ENCODE data around the gene RAPGEF5.

The RAPGEF5 gene

GRCh38 chr7:22216832-22217475 lies 140.0 kb downstream of the RAPGEF5 start:
- DNase-seq (ENCODE audit: low read depth) = no peak

DNA sequence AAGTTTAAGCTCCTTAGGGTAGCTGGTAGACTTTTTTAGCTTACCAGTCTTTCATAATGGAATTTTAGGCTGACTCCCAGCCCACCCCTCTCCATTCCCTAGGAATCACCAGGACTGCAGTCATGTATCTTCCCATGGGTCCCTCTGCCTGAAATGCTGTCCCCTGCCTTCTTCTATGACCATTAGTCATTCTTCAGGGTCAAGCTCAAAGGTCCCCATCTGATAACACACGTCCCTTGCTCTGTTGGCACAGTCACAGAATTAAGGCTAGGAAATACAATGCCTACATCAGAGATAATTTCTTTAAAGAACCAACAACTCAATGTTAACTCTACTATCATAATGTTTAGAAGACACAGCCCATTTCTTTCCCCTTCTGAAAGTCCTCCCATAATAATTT lies 140.6 kb downstream of the RAPGEF5 start:
- DNase-seq (ENCODE audit: low read depth) = no peak

GRCh38 chr7:22214000-22214399 lies 143.0 kb downstream of the RAPGEF5 start:
- DNase-seq (ENCODE audit: low read depth) = no peak

DNA sequence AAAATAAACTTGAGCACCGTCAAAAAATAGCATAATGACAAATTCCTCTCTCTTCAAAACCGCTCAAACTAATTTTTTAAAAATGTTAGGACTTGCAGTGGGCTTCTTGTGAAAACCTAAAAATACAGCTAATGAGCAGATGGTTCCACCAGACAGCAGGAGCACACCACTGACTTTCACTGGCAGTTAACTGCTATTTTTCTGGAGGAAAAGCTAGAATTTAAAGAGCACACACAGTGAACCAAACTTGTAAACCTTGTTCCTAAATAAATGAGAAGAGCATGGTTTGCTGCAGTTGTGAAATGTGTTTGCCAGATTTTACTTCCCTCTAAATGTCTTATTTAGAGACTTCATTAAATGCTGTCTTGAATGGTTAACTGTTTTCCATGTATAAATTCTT lies 143.9 kb downstream of the RAPGEF5 start:
- no peak for DNase-seq (ENCODE audit: low read depth)

DNA sequence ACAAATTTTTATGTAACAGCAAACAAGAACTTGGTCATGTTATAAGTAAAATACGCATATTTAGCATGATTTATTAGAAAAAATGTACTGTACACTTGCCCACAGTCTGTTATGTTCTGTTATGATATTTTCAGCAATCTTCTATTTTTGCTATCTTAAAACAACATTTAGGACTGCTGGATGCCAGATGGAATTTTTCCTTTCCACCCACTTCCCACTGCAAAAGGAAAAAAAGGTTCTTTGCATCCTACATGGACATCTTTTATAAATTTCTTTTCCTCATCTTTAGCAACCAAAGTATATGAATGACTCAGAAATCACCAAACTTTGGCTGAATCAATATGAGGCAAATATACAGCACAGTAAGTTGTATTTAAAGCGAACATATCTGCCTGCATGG lies 146.0 kb downstream of the RAPGEF5 start:
- no peak for DNase-seq (ENCODE audit: low read depth)

- DNase-seq (ENCODE audit: low read depth) = no peak
Observed at GRCh38 chr7:22210355-22210754, 146.6 kb downstream of the RAPGEF5 start.

DNA sequence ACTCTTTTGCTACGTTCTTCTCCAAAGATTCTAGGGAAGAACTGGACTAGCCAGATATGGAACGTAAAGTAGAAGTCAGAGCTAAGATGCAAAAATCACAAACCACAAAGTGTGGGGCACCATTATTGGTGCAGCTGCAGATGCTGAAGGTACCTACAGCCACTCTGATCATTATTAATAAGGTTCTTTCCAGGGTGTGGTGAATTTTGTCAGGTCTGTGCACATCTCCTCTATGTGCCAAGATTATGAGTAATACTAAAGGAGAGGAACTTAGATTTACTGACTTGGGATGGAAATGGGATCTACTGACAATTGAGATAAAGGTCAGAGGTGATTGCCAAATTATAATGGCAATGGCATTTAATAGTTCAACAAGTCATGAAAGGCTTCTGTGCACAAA lies 148.2 kb downstream of the RAPGEF5 start:
- DNase-seq (ENCODE audit: low read depth) = no peak

DNA sequence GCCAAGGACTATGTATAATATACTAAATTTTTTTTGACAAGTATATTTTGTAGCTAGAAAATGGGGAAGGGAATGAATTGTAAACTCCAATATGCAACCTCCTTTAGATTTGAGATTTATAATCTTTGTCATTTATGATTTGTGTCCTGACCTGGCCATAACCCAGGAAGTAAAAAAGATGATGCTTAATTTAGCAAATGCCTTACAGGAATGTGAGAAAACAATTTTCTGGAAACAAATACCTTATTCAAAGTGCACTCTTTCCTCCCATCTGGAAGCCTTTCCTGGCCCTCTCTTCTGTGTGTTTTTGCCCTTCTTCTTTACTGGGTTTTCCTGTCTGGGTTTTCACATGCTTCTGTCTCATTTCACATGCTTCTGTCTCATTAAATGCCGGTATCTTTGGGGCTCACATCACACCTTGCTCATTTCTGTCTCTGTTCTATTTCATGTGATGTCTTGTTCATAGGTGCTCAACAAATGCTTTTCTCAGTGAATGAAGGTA lies 149.2 kb downstream of the RAPGEF5 start:
- no peak for DNase-seq (ENCODE audit: low read depth)

- no peak for DNase-seq (ENCODE audit: low read depth)
Observed at GRCh38 chr7:22205631-22206030, 151.3 kb downstream of the RAPGEF5 start.

DNA sequence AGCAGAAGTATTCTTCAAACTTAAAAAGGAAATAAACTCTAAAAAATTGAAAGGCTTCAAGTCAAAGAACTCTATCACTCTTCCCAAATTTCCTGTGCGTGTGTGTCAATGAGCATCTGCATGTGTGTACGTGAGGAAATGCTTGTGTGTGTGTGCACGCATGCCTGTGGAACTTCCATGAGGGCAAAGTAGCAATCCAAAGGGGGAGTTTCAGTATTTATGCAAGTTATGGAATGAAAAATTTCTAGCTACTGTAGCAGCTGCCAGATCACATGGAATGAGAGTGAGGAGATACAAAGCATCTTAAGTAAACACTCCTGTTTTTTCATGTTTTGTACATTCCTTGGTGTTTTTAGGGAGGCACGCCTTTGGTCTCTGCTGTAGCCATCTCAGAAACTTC lies 152.6 kb downstream of the RAPGEF5 start:
- no peak for DNase-seq (ENCODE audit: low read depth)

DNA sequence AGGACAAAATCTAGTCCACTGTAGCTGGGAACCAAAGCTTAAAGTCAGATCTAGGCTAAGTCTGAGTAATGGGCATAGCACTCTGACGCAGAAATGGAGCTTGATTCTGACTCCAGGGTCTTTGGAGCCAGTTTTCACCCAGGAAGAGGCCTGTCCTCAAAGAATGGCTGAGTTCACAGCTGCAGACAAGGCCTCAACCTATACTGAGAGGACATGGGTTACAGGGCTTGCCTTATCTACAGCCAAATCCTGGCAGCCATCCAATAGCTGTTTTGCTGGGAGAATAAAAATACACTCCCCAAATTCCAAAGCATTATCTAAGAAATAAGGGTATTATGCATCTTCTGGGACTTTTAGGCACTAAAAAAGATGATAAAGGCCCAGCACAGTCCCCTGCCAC lies 154.8 kb downstream of the RAPGEF5 start:
- DNase-seq (ENCODE audit: low read depth) = no peak

DNA sequence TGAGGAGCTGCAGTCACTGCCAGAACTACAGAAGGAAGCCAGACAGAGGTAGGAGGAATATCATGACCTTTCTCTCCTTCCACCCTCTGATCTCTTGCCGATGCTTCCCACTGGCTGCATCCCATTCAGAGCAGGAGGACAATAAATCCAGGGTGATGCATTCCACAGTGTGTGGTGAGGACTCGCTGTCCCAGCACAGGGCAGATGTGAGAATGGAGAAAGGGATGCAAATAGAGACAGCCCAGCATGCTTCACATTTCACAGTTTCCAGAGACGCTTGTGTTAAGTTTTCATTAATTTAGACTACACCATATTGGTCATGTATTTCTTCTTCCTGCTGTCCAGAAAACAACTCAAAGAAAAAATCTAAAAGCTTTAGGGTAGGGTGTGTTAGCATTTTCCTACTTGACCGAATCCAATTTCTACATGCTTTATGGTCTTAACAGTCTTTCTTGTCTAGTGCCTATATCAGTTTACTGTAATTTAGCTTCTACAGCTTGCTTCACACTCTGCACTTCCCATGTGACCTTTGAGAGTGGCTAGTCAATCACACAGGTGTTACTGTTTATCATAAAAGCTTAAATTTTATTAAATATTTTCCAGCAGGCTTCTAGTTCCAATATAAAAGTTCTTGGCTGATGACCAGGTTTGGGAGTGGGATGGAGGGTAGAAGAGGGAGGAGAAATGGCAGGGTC lies 155.6 kb downstream of the RAPGEF5 start:
- no peak for DNase-seq (ENCODE audit: low read depth)

DNA sequence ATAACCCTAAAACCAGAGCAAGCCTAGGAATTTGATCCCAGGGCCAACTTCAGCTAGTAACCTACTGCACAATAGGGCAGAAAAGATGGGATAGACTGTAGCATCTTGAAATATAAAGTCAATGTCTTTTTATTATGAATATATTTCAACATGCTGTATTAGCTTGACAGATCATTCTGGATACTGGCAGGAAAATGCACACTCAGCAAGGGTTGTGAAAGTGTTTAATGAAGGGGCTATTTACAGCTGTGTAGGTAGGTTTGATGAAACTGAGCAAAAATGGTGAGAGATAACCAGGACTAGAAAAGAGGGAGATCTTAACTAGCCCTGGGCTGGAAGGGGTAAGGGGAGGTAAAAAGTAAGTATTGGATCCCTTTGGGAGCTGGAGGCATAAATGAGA lies 156.2 kb downstream of the RAPGEF5 start:
- no peak for DNase-seq (ENCODE audit: low read depth)

DNA sequence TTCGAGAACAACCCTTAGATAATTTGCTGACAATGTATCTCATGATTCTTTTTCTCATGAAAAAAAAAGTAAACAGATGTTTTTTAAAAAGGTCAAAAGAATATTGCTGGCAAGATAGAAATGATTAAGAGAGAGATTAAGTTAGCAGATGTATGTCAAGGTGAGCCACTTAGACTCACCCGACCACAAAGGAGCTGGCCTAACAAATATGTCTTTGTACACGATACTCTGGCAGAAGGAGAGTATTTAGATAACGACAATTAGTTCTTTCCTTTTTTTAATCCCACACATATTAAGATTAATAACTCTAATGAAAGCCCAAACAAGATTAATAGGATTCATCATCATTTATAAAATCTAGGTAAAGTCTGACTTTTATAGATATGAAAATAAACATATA lies 156.7 kb downstream of the RAPGEF5 start:
- DNase-seq (ENCODE audit: low read depth) = no peak

- DNase-seq (ENCODE audit: low read depth) = no peak
Observed at GRCh38 chr7:22197376-22197775, 159.6 kb downstream of the RAPGEF5 start.

DNA sequence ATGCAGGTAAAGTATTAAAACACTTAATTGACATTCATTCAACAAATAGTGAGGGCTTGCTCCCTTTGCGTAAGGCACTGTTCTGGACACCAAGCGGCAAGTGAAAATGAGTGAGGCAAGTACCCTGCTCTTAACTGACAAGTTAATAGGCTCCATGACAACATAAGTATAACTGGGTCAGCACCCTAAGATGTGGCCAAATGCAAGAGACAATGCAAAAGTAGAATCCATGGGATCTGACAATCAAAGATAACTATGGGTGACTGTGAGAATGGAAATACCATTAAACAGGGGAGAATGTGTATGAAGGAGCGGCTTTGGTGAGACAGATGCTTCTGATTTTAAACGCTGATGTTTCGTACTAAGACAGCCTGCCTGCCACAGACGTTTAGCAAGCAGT lies 160.5 kb downstream of the RAPGEF5 start:
- DNase-seq (ENCODE audit: low read depth) = no peak

DNA sequence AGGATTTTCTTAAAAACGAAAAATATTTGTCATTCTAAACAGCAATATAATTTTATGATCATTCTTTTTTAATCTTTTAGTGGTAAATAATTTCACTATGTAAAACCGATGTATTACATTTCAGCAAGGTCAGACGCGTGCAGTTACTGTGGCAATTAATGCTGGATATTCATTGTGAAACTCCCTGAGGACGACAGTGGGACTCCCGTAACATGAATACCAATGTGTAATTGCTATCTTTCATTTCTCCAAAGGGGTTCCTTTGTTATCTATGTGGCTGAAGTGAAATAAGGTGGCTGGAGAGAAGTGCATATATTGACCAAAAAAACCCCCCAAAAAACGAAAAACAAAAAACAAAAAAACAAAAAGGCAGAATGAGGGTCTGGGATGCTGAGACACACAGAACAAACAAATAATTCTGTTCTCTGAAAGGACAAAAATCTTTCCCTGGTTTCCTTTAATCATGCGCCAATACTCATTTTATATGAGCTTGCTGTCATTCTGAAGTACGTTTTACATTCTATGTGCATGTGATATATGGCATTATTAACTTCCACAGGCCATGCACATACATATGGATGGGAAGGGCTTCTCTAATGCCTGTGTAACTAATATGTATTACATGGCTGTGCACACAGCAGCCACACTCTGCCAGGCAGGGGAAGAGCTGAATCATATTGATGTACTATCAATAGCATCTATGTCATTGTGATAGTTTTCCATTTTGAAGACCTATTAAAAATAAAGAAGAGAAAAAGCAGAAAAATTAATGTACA lies 161.4 kb downstream of the RAPGEF5 start:
- no peak for DNase-seq (ENCODE audit: low read depth)

GRCh38 chr7:22194658-22195273 lies 162.2 kb downstream of the RAPGEF5 start:
- DNase-seq (ENCODE audit: low read depth) = no peak

GRCh38 chr7:22193450-22193983 lies 163.4 kb downstream of the RAPGEF5 start:
- DNase-seq (ENCODE audit: low read depth) = no peak

- DNase-seq (ENCODE audit: low read depth) = no peak
Observed at GRCh38 chr7:22192801-22193200, 164.2 kb downstream of the RAPGEF5 start.

DNA sequence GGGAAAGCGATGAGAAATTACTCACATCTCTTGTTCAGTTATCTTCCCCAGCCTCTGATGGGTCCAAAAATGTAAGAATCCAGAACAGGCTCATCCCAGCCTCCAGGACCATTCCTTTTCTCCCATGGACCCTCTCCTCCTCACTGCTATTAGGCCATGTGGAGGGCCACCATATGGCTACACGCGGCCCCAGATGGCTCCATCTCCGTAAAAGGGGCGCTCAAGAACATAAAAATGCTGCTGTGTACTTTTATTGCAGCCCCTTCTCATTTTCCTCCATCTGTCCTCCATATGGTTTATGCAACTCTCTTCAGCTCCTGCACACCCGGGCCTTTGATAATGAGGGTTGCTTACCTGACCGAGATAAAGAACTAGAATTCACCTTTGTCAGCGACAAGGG lies 166.2 kb downstream of the RAPGEF5 start:
- DNase-seq (ENCODE audit: low read depth) = no peak

DNA sequence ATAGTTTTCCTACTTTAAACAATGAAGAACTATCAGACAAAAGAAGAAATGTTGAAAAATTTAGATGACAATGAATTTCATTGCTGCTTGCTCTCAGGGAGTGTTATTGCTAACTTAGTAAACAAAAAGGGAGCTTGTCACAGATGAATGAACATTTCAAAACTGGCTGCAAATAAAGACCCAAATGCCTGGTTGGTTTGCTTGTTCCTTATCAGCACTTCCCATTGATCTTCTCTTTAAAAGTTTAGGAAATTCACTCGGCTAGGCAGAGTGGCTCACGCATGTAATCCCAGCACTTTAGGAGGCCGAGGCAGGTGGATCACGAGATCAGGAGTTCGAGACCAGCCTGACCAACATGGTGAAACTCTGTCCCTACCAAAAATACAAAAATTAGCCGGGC lies 167.2 kb downstream of the RAPGEF5 start:
- no peak for DNase-seq (ENCODE audit: low read depth)

All from CMK (cell line).